Measurements from ENCODE around the gene RPS6KA2.

RPS6KA2 gene

DNA sequence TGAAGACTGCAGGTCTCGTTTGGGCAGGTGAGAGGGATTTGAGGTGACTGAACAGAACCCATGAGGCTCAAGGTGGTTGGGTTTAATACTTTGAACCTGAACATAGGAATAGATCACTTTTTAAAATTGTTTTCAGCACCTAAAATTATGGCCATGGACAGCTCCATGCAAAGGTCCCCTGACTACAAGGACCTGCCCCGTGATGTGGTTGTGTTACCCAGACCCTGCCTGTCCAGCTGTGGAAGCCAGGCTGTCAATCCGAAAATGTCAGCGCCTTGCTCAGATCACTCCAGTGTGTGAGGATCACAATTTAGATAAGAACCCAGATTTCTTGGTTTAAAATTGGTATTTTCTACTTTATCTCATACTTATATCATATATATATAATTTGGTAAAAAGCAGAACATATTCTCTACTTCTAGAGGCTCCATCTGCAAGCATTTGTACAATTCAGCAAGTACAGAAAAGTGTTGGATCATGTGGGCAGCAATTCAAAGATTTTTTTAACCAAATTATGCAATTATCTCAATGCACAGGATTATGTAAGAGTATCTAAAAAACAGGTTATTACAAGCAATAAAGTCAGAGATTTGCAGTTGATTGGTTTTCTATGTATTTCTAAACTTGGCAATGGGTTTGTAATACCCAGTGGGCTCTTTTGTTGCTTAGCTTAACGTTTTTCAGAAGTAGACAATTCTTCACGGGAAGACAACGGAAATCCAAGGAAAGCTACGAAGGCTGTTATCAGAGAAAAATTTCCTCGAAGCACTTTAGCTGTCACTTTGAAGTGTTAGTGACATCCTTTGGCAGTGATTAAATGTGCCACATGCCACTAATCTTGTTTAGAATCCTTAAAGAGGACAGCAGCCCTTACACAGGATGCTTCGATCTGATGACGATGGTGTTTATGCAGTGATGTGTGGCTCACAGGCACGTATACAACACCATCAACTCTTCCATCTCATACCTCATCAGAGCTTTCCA, 24.1 kb upstream of the RPS6KA2 start:
- DNase-seq (ENCODE audit: low read depth) = no peak
- TF ChIP-seq, protein P1, sequence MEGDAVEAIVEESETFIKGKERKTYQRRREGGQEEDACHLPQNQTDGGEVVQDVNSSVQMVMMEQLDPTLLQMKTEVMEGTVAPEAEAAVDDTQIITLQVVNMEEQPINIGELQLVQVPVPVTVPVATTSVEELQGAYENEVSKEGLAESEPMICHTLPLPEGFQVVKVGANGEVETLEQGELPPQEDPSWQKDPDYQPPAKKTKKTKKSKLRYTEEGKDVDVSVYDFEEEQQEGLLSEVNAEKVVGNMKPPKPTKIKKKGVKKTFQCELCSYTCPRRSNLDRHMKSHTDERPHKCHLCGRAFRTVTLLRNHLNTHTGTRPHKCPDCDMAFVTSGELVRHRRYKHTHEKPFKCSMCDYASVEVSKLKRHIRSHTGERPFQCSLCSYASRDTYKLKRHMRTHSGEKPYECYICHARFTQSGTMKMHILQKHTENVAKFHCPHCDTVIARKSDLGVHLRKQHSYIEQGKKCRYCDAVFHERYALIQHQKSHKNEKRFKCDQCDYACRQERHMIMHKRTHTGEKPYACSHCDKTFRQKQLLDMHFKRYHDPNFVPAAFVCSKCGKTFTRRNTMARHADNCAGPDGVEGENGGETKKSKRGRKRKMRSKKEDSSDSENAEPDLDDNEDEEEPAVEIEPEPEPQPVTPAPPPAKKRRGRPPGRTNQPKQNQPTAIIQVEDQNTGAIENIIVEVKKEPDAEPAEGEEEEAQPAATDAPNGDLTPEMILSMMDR (IDR thresholded peaks at IDR 0.05; ENCODE audit: low read length, missing control alignments) = no peak

DNA sequence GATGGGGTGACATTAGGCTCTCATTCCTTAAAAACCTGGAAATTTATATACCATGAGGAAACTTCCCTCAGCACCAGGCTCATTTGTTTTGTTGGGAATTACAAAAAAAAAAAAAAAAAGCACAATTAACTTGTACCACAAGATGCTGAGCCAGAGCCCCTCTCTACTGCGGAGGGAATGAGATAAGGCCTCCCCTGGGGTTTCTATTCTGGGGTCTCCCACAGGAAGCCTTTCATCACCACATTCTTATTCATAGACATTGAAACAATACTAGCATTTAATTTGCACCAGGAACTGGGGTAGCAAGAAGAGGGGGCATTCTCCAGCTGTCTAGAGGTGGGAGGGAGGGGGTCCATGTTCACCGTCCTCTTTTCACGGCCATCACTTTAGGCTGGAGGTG, 23.0 kb upstream of the RPS6KA2 start:
- H3K4me3 ChIP-seq (replicated peaks; ENCODE audit: low read depth, low read length) = no peak overlapping the region
- no peak for DNase-seq (ENCODE audit: low read depth)
- TF ChIP-seq, protein P1 (IDR thresholded peaks at IDR 0.05; ENCODE audit: low read length, missing control alignments) = no peak

More for the DNA sequence above, 24.1 kb upstream of the RPS6KA2 start:
- no peak overlapping the region for H3K4me3 ChIP-seq (replicated peaks; ENCODE audit: low read depth, low read length)

DNA sequence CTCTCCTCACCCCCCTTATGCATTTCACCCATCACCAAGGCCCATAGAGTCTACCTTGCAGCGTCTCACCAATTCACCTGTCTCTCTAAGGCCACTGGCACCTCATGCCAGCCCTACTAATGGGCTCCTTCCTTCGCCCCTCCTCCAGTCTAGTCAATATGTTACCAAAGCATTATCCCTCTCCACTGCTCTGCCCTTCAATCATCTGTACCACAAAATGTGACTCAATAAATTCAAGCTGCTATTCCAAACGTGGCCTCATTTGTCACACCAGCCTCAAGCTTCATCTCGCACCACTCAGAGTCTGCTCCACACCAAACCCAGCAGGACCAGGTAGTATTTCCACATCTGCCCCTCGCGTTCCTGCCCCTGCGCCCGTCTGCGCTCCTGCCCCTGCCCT, 21.8 kb upstream of the RPS6KA2 start:
- TF ChIP-seq, protein P1 (IDR thresholded peaks at IDR 0.05; ENCODE audit: low read length, missing control alignments) = no peak
- H3K4me3 ChIP-seq (replicated peaks; ENCODE audit: low read depth, low read length) = no peak overlapping the region
- DNase-seq (ENCODE audit: low read depth) = no peak

DNA sequence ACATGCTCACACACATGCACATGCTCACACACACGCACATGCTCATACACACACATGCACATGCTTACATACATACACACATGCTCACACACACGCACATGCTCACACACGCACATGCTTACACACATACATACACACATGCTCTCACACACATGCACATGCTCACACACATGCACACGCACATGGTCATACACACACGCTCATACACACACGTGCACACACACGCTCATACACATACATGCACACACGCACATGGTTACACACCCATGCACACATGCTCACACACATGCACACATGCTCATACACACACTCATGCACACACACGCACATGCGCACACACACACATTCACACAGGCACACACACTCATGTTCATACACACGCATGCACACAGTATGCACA, 20.8 kb upstream of the RPS6KA2 start:
- TF ChIP-seq, protein P1 (IDR thresholded peaks at IDR 0.05; ENCODE audit: low read length, missing control alignments) = no peak
- H3K4me3 ChIP-seq (replicated peaks; ENCODE audit: low read depth, low read length) = no peak overlapping the region
- DNase-seq (ENCODE audit: low read depth) = no peak

DNA sequence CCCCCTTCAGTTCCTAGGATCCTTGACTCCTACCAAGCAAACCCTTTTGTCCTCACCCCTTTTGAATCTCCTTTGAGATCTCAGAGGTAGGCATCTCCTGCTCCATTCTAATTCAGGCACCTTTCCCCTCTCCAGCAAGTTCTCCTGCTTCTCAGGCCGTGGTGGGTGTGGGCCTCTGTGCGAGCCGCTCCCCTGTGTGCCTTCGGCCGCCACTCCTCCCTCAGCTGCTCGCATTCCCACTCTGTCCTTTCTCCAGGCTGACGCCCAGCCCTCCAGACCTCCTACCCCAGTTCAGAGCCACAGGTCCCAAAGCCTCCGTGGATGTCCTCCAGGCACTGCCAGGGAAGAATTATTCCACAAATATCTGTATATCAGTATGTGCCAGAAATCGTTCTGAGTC, 19.7 kb upstream of the RPS6KA2 start:
- TF ChIP-seq, protein P1 (IDR thresholded peaks at IDR 0.05; ENCODE audit: low read length, missing control alignments) = no peak
- no peak overlapping the region for H3K4me3 ChIP-seq (replicated peaks; ENCODE audit: low read depth, low read length)
- DNase-seq (ENCODE audit: low read depth) = no peak

DNA sequence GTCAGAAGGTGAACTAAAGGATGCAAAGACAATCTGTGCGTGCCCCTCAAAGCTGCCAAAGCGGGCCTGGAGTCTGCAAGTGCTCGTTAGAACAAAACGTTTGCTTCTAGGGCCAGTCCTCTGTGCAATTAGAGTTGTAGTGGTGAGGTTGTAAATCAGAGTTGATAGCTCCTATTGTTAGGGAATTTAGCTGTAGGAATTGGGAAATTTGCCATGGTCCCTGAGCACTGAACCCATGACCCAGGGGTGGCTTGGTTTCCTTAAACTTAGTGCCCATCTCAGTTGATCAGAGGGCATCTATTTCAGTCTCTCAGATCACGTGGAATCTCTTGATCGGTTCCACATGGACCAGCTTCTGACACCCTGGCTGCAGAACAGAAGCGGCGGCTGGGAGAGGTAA, 18.8 kb upstream of the RPS6KA2 start:
- DNase-seq (ENCODE audit: low read depth) = no peak
- TF ChIP-seq, protein P1 (IDR thresholded peaks at IDR 0.05; ENCODE audit: low read length, missing control alignments) = no peak
- no peak overlapping the region for H3K4me3 ChIP-seq (replicated peaks; ENCODE audit: low read depth, low read length)
